Ishikawa (cell line): ENCODE measurements around the gene SASH1.

Experiments used
- CEBPB ChIP-seq: IDR thresholded peaks from 2 replicates; pipeline ENCODE4 v1.6.1; 2012
- CREB1 ChIP-seq: IDR thresholded peaks from 2 replicates; pipeline ENCODE4 v1.6.1; 2012; ENCODE audit warnings: low read depth
- EGR1 ChIP-seq: IDR thresholded peaks from 2 replicates; pipeline ENCODE4 v1.6.1; 2012
- EP300 ChIP-seq: IDR thresholded peaks from 2 replicates; pipeline ENCODE4 v1.6.1; 2012; ENCODE audit warnings: borderline replicate concordance
- FOXM1 ChIP-seq: IDR thresholded peaks from 2 replicates; pipeline ENCODE4 v1.6.1; 2012; ENCODE audit warnings: low read depth, borderline replicate concordance
- MAX ChIP-seq: IDR thresholded peaks from 2 replicates; pipeline ENCODE4 v1.6.1; 2012
- NFIC ChIP-seq: IDR thresholded peaks from 2 replicates; pipeline ENCODE4 v1.6.1; 2012
- RAD21 ChIP-seq: IDR thresholded peaks from 2 replicates; pipeline ENCODE4 v1.6.1; 2012; ENCODE audit warnings: low read depth
- REST ChIP-seq: IDR thresholded peaks from 2 replicates; pipeline ENCODE4 v1.6.1; 2012; ENCODE audit warnings: low read depth, mild to moderate bottlenecking
- TAF1 ChIP-seq: IDR thresholded peaks from 2 replicates; pipeline ENCODE4 v1.6.1; 2012; ENCODE audit warnings: low read depth, mild to moderate bottlenecking
- TCF12 ChIP-seq: IDR thresholded peaks from 2 replicates; pipeline ENCODE4 v1.6.1; 2012; ENCODE audit warnings: low read depth
- TEAD4 ChIP-seq: IDR thresholded peaks from 2 replicates; pipeline ENCODE4 v1.6.1; 2012
- USF1 ChIP-seq: IDR thresholded peaks from 2 replicates; pipeline ENCODE4 v1.6.1; 2012
- YY1 ChIP-seq: IDR thresholded peaks from 2 replicates; pipeline ENCODE4 v1.6.1; 2012; ENCODE audit warnings: low read depth
- ZBTB7A ChIP-seq: IDR thresholded peaks from 2 replicates; pipeline ENCODE4 v1.6.1; 2012; ENCODE audit warnings: low read depth

The SASH1 gene

GRCh38 chr6:148385379-148385778 lies 42.7 kb downstream of the SASH1 start:
- TF ChIP-seq YY1 (no peak), RAD21 (no peak), REST (no peak), TCF12 (no peak), FOXM1 (no peak), USF1 (no peak), TEAD4 (no peak), NFIC (no peak), ZBTB7A (no peak), CEBPB (no peak), EGR1 (no peak), TAF1 (no peak)

- TF ChIP-seq REST, result no peak
- no peak for TF ChIP-seq ZBTB7A
- TF ChIP-seq TCF12, result no peak
- no peak for TF ChIP-seq USF1
- no peak for TF ChIP-seq YY1
- TF ChIP-seq NFIC, result no peak
- no peak for TF ChIP-seq CREB1
- no peak for TF ChIP-seq TEAD4
- no peak for TF ChIP-seq MAX
- no peak for TF ChIP-seq EP300
- no peak for TF ChIP-seq TAF1
- no peak for TF ChIP-seq CEBPB
- no peak for TF ChIP-seq EGR1
- TF ChIP-seq RAD21, result no peak
Measured at GRCh38 chr6:148388521-148388920, 45.9 kb downstream of the SASH1 start.

- no peak for TF ChIP-seq ZBTB7A
- no peak for TF ChIP-seq TEAD4
- no peak for TF ChIP-seq EGR1
- no peak for TF ChIP-seq MAX
- TF ChIP-seq RAD21, result no peak
- TF ChIP-seq TAF1, result no peak
- no peak for TF ChIP-seq FOXM1
- no peak for TF ChIP-seq YY1
- no peak for TF ChIP-seq CREB1
- TF ChIP-seq USF1, result no peak
Measured at GRCh38 chr6:148389086-148389485, 46.4 kb downstream of the SASH1 start.

GRCh38 chr6:148389917-148390316 lies 47.3 kb downstream of the SASH1 start:
- TF ChIP-seq TEAD4, result no peak
- TF ChIP-seq MAX, result no peak
- TF ChIP-seq EGR1, result no peak
- TF ChIP-seq TCF12, result no peak
- no peak for TF ChIP-seq USF1
- no peak for TF ChIP-seq CREB1
- TF ChIP-seq TAF1, result no peak
- no peak for TF ChIP-seq CEBPB
- no peak for TF ChIP-seq RAD21

GRCh38 chr6:148392671-148393070 lies 50.0 kb downstream of the SASH1 start:
- no peak for TF ChIP-seq TCF12
- no peak for TF ChIP-seq FOXM1
- TF ChIP-seq YY1, result no peak
- TF ChIP-seq REST, result no peak
- no peak for TF ChIP-seq RAD21
- no peak for TF ChIP-seq CEBPB
- no peak for TF ChIP-seq NFIC
- TF ChIP-seq USF1, result no peak
- no peak for TF ChIP-seq EGR1
- TF ChIP-seq TAF1, result no peak
- no peak for TF ChIP-seq TEAD4
- TF ChIP-seq EP300, result no peak
